ENCODE data around the gene PEPD. TPM values are rescaled to one million over a fixed set of nuclear protein-coding genes. Genes with fewer than 3 reads are reported as not detected.
A peak's percentile ranks its signal among the peaks of the same experiment; 100 is the strongest.

Gene PEPD
- total RNA-seq, 5 donors from 2014 or later (not counting 1 experiment from before 2014, with no cell fraction given) = 23.5 to 38.8 (median 31.8) TPM

DNA sequence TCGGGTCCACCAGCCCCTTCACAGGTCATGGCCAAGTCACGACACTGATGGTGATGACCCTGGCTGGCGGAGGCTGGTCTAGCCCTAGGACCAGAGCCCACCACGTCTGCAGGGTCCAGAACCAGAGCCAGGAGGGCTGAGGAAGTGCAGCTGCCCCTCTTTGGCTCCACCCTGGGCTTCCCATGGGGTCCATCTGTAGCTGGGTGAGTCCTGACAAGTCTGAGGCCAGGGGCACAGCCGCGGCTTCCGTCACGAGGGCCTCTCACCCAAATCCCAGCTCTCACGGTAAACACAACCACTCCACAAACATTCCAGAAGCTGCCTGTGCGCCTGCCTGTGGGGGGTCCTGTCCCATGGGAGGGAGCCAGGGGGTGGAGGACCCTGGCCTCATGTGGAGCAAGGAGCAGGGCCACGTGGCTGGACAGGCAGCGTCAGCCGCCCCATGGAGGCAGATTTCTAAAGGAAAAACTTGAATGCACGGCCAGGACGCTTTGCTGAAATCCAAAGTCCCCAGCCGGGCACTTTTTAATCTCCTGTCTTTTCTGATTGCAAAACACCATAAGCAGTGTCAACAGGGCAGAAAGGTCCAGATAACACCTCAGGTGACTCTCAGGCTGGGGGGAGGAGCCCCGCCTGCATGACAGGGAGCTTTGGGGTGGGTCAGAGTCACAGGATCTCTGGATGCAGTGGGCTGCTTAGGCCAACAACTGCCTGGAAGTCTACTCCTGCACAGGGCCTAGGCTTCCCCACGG, 118.2 kb downstream of the PEPD start:
- ATAC-seq (replicated peaks in 1 of 4) (no peak), DNase-seq (peak in 1 of 35 experiments; percentile 2)
- H3K27me3 ChIP-seq (replicated peaks in 1 of 2; ENCODE audit: control insufficient read depth in 2 of 2, extremely low read depth in 1 of 2, insufficient read depth in 2 of 2, low read length in 1 of 2) = no peaks in the 10 kb centered on the region
- POLR2A ChIA-PET = no interaction called here
- H3K4me1 ChIP-seq (ENCODE audit: control insufficient read depth in 1 of 2, extremely low read depth in 1 of 2, insufficient read depth in 2 of 2, low read length in 2 of 2) = peaks cover 0 to 6% of the 10 kb centered on the region in 2 experiments
- Mint-ChIP-seq H3K4me1 (no peaks in the 10 kb centered on the region), H3K9me3 (no peaks in the 10 kb centered on the region), H3K4me3 (no peak overlapping the region), H3K27me3 (no peaks in the 10 kb centered on the region), H3K27ac (no peak overlapping the region), H3K36me3 (peaks cover 4% of the 10 kb centered on the region)
- no peaks in the 10 kb centered on the region for H3K9me3 ChIP-seq
- H3K4me3 ChIP-seq (ENCODE audit: control insufficient read depth in 1 of 2, extremely low read depth in 1 of 2, low read length in 1 of 2) = no peak overlapping the region
- no peak overlapping the region for H3K27ac ChIP-seq (ENCODE audit: low read length)
- CTCF ChIA-PET = interaction anchor here in 1 of 2 donors (0.5 kb wide), 1 partner anchor 780 kb away, joined by 7 read pairs; no protein-coding TSS in a partner anchor
- peaks cover 0 to 3% of the 10 kb centered on the region in 2 donors for H3K36me3 ChIP-seq (ENCODE audit: control insufficient read depth in 2 of 2, extremely low read depth in 1 of 2, insufficient read depth in 1 of 2, low read length in 1 of 2)
- WGBS (ENCODE audit: insufficient coverage) = 82% methylated on average over 6 of the region's 18 CpGs

DNA sequence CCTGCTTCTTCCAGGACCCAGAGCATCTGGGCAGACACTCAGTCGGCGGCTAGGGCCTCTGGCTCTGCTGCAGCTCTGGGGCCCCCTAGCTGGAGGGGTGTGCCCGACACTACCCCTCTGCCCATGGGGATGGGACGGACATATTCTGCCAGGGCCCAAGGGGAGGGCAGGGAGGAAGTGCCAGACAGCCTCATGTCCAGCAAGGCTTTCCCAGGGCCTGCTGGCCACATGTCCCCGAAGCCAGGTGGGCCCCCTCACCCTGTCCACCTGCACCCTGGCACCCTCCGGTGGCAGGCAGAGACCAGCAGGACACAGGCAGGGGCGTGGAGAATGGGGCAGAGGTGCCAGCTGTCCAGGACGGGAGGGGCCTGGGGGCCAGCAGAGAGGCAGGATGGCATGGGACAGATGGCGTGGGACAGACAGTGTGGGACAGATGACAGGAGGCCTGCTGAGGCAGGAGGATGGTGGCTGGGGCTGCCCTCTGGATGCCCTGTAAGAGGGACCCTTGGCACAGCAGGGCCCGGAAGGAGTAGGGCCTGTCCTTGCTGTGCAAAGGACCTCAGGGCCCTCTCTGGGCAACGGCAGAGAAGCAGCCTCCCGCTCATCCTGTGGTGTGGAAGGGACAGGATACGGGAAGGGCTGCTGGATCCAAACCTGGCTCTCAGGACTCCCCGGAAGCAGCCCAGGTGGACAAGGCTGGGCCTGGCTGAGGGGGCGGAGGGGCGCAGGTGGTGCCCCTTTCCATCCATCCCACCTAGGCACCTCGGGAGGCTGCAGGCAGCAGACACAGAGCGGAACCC, 119.0 kb downstream of the PEPD start:
- Histone ChIP-seq H3K4me1 (ENCODE audit: control insufficient read depth in 1 of 2, extremely low read depth in 1 of 2, insufficient read depth in 2 of 2, low read length in 2 of 2) (peaks cover 0 to 6% of the 10 kb centered on the region in 2 experiments), H3K27me3 (replicated peaks in 1 of 2; ENCODE audit: control insufficient read depth in 2 of 2, extremely low read depth in 1 of 2, insufficient read depth in 2 of 2, low read length in 1 of 2) (no peaks in the 10 kb centered on the region), H3K4me3 (ENCODE audit: control insufficient read depth in 1 of 2, extremely low read depth in 1 of 2, low read length in 1 of 2) (no peak overlapping the region), H3K36me3 (ENCODE audit: control insufficient read depth in 2 of 2, extremely low read depth in 1 of 2, insufficient read depth in 1 of 2, low read length in 1 of 2) (peaks cover 0 to 3% of the 10 kb centered on the region in 2 donors), H3K9me3 (no peaks in the 10 kb centered on the region), H3K27ac (ENCODE audit: low read length) (no peak overlapping the region)
- DNase-seq (no peak), ATAC-seq (replicated peaks in 1 of 4) (no peak)
- ChIA-PET CTCF (no interaction called here), POLR2A (no interaction called here)
- Mint-ChIP-seq H3K9me3 (no peaks in the 10 kb centered on the region), H3K4me1 (no peaks in the 10 kb centered on the region), H3K27me3 (no peaks in the 10 kb centered on the region), H3K27ac (no peak overlapping the region), H3K4me3 (no peak overlapping the region), H3K36me3 (peaks cover 4% of the 10 kb centered on the region)
- WGBS (ENCODE audit: insufficient coverage) = 87% methylated on average over 13 of the region's 18 CpGs

DNA sequence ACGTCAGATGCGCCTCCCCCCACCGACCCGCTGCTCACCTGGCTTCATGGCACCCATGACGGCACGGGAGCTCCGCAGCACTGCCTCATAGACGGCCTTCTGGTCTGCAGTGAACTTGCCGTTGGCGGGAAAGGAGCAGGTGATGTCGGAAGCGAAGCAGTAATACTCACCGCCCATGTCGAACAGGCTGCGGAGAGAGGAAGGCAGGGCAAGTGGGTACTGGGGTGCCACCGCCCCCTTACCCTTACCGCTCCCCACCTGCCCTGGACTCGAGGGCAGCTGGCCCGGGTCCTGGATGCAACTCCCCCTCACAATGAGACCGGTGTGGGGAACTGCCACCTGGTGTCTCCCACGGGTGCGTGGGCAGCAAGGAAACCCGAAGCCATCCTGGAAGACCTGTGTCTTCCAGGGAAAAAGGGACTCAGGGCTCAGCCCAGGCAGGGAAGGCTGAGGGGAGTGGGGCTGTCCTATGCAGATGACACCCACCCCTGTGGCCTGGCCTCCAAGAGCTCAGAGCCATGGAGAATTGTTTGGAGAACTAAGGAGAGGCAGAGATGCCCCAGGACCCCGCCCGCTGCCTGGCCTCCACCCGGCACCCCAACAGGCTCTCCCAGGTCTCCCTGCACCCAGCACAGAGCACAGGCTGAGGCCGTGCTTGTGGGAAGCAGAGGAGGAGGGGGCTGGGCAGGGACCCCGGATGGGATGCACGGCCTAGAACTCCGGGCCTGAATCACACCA, 119.7 kb downstream of the PEPD start:
- Mint-ChIP-seq H3K27me3 (no peaks in the 10 kb centered on the region), H3K36me3 (peaks cover 4% of the 10 kb centered on the region), H3K4me1 (no peaks in the 10 kb centered on the region), H3K4me3 (no peak overlapping the region), H3K9me3 (no peaks in the 10 kb centered on the region), H3K27ac (no peak overlapping the region)
- H3K4me3 ChIP-seq (ENCODE audit: control insufficient read depth in 1 of 2, extremely low read depth in 1 of 2, low read length in 1 of 2) = no peak overlapping the region
- peaks cover 0 to 3% of the 10 kb centered on the region in 2 donors for H3K36me3 ChIP-seq (ENCODE audit: control insufficient read depth in 2 of 2, extremely low read depth in 1 of 2, insufficient read depth in 1 of 2, low read length in 1 of 2)
- no peaks in the 10 kb centered on the region for H3K9me3 ChIP-seq
- POLR2A ChIA-PET = no interaction called here
- peak in 1 of 35 experiments; percentile 2 for DNase-seq
- WGBS (ENCODE audit: insufficient coverage) = 94% methylated on average over 20 of the region's 30 CpGs
- CTCF ChIA-PET = interaction anchor here in 1 of 2 donors (0.6 kb wide), 1 partner anchor 229 kb away, joined by 6 read pairs; no protein-coding TSS in a partner anchor
- H3K4me1 ChIP-seq (ENCODE audit: control insufficient read depth in 1 of 2, extremely low read depth in 1 of 2, insufficient read depth in 2 of 2, low read length in 2 of 2) = peaks cover 0 to 3% of the 10 kb centered on the region in 2 experiments
- ATAC-seq (replicated peaks in 1 of 4) = no peak
- no peak overlapping the region for H3K27ac ChIP-seq (ENCODE audit: low read length)
- no peaks in the 10 kb centered on the region for H3K27me3 ChIP-seq (replicated peaks in 1 of 2; ENCODE audit: control insufficient read depth in 2 of 2, extremely low read depth in 1 of 2, insufficient read depth in 2 of 2, low read length in 1 of 2)

DNA sequence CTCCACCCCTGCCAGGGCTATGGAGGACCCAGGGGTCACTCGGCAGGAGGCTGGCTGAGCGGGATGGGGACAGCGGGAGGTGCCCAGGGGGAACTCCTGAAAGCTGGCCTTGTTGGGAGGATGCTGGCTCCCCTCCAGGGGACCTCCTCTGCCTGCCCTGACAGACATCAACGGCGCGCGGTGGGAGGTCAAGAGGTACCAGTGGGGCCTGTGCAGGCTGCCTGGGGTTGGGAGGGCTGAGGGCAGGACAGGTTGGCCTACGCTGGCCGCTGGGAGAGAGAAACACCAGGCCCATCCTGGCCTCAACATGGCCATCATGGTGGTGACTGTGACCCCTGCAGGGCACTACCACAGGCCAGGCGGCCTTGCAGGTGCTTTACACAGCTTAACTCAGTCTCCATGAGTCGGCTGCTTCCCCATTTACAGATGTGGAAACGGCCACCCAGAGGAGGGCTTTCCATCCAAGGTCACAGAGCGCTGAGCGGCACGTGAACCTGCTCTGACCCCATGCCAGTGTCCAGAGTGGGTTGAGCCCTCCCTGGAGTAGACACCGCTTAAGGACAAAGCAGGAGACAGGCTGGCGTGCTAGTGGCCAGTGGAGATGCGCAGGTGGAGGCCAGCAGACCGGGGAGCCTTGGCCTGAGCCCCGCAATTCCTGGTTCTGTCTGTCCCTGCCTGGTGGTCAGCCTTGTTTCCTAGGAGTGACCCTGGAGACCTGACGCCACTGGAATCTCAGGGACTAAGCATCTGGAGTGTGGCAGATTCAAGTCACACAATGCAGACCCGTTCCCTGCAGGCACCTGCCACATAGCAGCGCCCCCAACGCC, 120.5 kb downstream of the PEPD start:
- peak in 1 of 35 experiments; percentile 1 for DNase-seq

DNA sequence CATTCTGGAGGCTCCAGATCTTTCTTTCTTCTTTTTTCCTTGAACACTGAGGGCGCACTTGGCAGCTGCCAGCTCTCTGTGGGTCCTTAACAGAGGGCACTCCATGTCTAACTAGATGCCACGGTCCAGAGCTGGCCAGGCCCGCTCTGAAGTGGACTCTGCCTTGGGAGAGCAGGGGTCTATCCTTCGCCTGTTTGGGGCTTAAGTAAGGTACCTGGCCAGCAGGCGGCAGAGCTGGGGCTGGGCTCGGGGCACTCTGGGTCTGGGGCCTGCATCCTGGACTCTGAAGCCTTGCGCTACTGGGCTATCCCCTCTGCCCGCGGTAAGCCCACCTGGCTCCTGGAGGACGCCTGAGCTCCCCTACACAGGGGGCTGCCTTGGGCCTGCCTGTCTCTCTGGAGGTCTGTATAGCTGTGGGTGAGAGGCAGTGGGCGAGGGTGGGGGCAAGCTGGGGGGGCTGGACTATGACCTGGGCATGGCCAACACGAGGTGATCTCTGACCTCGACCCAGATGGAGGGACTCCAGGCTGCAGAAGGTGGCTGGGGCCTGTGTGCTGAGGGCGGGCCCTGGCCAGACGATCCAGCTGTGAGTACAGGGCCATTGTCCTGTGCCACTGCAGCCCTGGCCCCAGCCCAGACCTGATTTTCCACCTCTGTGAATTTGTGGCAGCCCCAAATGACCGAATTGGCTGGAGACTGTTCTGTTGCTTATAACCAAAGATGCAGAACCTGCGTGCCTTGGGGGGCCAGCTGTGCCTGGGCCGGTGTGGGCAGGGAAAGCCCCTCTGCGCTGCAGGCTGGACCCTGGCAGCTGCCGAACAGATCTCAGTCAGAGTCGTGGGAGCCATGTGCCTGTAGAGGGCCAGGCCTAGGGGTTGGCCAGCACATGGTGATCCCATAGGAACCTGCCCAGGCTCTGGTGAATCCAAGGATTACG, 121.6 kb downstream of the PEPD start:
- H3K9me3 Mint-ChIP-seq = no peaks in the 10 kb centered on the region
- DNase-seq (no peak), ATAC-seq (replicated peaks in 1 of 4) (no peak)
- CTCF ChIA-PET = interaction anchor here in 1 of 2 donors (0.7 kb wide), 1 partner anchor 164 kb away, joined by 4 read pairs; no protein-coding TSS in a partner anchor
- no peaks in the 10 kb centered on the region for H3K27me3 Mint-ChIP-seq
- H3K4me1 ChIP-seq (ENCODE audit: control insufficient read depth in 1 of 2, extremely low read depth in 1 of 2, insufficient read depth in 2 of 2, low read length in 2 of 2) = no peaks in the 10 kb centered on the region
- no peak overlapping the region for H3K27ac ChIP-seq (ENCODE audit: low read length)
- WGBS (ENCODE audit: insufficient coverage) = 89% methylated on average over 17 of the region's 22 CpGs
- H3K36me3 Mint-ChIP-seq = peaks cover 4% of the 10 kb centered on the region
- no peak overlapping the region for H3K27ac Mint-ChIP-seq
- no peaks in the 10 kb centered on the region for H3K4me1 Mint-ChIP-seq
- H3K4me3 ChIP-seq (ENCODE audit: control insufficient read depth in 1 of 2, extremely low read depth in 1 of 2, low read length in 1 of 2) = no peak overlapping the region
- H3K4me3 Mint-ChIP-seq = no peak overlapping the region
- POLR2A ChIA-PET = no interaction called here
- H3K36me3 ChIP-seq (ENCODE audit: control insufficient read depth in 2 of 2, extremely low read depth in 1 of 2, insufficient read depth in 1 of 2, low read length in 1 of 2) = peaks cover 0 to 3% of the 10 kb centered on the region in 2 donors
- H3K9me3 ChIP-seq = no peaks in the 10 kb centered on the region
- no peaks in the 10 kb centered on the region for H3K27me3 ChIP-seq (replicated peaks in 1 of 2; ENCODE audit: control insufficient read depth in 2 of 2, extremely low read depth in 1 of 2, insufficient read depth in 2 of 2, low read length in 1 of 2)

More for the DNA sequence above, 120.5 kb downstream of the PEPD start:
- Histone ChIP-seq H3K27ac (ENCODE audit: low read length) (no peak overlapping the region), H3K27me3 (replicated peaks in 1 of 2; ENCODE audit: control insufficient read depth in 2 of 2, extremely low read depth in 1 of 2, insufficient read depth in 2 of 2, low read length in 1 of 2) (no peaks in the 10 kb centered on the region), H3K9me3 (no peaks in the 10 kb centered on the region), H3K4me1 (ENCODE audit: control insufficient read depth in 1 of 2, extremely low read depth in 1 of 2, insufficient read depth in 2 of 2, low read length in 2 of 2) (no peaks in the 10 kb centered on the region), H3K4me3 (ENCODE audit: control insufficient read depth in 1 of 2, extremely low read depth in 1 of 2, low read length in 1 of 2) (no peak overlapping the region), H3K36me3 (ENCODE audit: control insufficient read depth in 2 of 2, extremely low read depth in 1 of 2, insufficient read depth in 1 of 2, low read length in 1 of 2) (peaks cover 0 to 3% of the 10 kb centered on the region in 2 donors)
- Mint-ChIP-seq H3K4me1 (no peaks in the 10 kb centered on the region), H3K36me3 (peaks cover 4% of the 10 kb centered on the region), H3K4me3 (no peak overlapping the region), H3K9me3 (no peaks in the 10 kb centered on the region), H3K27me3 (no peaks in the 10 kb centered on the region), H3K27ac (no peak overlapping the region)
- ChIA-PET POLR2A (no interaction called here), CTCF (interaction anchor here in 1 of 2 donors (0.7 kb wide), 1 partner anchor 165 kb away, joined by 4 read pairs; no protein-coding TSS in a partner anchor)
- WGBS (ENCODE audit: insufficient coverage) = 87% methylated on average over 20 of the region's 24 CpGs
- ATAC-seq (replicated peaks in 1 of 4) = no peak

Measured in T-cell (primary cell).